Activated CD4-positive, alpha-beta T cell treated with anti-CD3 and anti-CD28 coated beads, Interleukin-2, amount 50 U/mL, for 4 hours (primary cell): ENCODE measurements around the gene BTF3L4.
"Not testable (repeated sequence)": the region's sequence is repeated elsewhere in the genome, so short reads cannot be mapped to it uniquely, and the experiment has no call there.

Experiments
- DNase-seq, 2 experiments: peaks; one replicate each; pipeline ENCODE4 v3.0.0-alpha.2; 2020

BTF3L4 gene

GRCh38 chr1:52055866-52056162 lies 281 bp upstream of the BTF3L4 start:
- no peak for DNase-seq

DNA sequence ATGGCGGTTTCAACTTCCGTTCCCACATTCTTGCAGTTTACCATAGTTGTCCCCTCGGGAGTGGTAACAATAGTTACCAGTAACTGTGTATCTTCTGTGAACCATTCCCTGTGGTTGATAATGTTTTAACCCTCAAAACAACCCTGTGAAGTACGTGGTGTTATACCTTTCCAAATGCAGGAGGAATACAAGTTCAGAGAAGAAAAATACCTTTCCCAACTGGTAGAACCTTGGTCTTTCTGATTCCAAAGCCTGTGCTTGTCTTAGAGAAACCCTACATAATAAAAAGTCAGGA lies 789 bp downstream of the BTF3L4 start:
- no peak for DNase-seq

DNA sequence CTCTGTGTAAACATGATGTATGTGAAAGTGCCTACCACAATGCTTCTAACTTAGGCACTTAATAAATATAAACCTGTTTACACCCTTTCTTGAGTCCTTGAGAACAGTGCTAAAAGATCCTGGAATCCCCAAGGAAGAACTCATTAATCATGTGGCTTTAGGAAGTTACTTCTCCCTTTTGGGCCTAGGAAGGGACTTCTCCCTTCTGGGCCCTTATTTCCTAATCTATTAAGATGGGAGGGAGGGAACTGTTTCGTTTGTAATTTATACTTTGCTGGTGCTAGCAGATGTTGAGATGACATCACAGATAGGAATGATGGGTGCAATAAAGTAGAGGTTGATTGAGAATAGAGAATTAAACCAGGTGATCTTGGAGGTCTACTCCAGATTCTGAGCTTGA lies 1.2 kb downstream of the BTF3L4 start:
- no peak for DNase-seq

- DNase-seq, result no peak
These were observed 1.9 kb downstream of the BTF3L4 start for GRCh38 chr1:52057876-52058415.

DNA sequence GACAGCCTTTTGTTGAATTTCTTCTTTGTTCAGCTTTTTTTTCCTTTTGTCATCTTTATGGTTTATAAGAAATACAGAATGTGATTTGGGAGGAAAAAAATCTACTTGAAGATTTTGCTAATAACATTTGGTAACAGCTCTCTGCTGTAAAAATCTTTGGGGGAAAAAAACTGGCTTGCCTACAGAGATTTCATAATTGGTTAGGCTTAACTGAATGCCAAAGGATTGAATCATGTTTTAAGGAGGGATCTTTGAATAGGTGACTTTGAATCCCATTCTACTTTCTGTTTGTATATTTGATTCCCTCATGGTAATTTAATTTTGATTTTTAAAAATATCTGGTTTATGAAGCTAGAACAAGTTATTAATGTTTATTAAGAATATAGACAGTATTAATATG lies 3.2 kb downstream of the BTF3L4 start:
- DNase-seq, result no peak

- no peak for DNase-seq
These were observed 3.8 kb downstream of the BTF3L4 start for GRCh38 chr1:52059888-52060287.

DNA sequence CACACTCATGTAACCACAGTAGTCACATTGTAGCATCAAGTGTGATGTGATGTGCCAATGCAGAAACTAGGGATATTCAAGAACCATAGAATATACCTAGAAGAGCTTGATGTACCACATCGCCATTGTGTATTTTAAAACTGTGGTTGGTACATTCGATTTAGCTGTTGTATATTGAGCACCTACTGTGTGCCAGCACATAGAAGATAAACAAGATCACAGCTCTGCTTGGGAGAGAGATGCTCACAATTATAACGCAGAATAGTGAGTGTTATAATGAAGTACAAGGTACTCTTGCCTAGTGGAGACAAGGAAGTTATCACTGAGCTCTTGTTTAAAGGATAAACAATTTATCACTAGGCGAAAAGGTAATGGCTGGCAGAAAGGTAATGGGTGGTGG lies 4.7 kb downstream of the BTF3L4 start:
- no peak for DNase-seq

DNA sequence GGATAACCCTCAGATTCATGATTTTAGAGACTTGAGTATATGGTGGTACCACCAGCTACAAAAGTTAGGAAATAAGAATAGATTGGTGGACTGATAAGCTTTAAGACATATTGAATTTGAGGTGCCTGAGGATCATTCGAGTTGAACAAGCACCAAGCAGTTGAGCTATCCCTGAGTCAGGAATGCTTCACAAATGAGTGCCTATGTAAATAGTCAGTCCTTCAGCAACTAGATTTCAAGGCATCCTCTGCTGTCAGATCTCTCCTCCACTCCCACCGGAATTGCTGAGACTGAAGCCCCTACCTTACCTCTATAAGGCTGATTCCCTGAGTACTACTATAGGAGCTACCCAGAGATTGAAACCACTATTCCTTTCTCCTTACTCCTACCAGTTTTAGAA lies 7.1 kb downstream of the BTF3L4 start:
- no peak for DNase-seq

DNA sequence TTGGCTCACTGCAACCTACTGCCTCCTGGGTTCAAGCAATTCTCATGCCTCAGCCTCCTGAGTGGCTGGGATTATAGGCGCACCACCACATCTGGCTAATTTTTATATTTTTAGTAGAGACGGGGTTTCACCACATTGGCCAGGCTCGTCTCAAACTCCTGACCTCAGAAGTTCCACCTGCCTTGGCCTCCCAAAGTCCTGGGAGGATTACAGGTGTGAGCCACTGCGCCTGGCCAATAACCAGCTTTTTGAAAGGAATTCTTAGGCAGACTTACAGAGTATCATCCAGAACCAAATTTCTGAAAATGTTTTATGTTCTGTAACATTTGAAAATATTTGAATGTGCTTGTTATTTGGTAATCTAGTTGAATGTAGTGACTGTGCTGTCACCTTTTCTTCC lies 14.6 kb downstream of the BTF3L4 start:
- DNase-seq, result no peak

- DNase-seq, result no peak
These were observed 16.2 kb downstream of the BTF3L4 start for GRCh38 chr1:52072291-52072690.

DNA sequence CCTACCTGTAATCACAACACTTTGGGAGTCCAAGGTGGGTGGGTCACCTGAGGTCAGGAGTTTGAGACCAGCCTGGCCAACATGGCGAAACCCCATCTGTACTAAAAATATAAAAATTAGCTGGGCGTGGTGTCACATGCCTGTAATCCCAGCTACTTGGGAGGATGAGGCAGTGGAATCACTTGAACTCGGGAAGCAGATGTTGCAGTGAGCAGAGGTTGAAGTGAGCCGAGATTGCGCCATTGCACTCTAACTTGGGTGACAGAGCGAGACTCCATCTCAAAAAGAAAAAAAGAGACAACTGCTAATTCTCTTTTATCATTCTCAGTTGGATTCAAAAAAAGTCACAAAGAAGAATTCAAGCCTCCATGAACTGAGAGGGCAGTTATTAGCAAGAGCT lies 21.2 kb downstream of the BTF3L4 start:
- not testable (repeated sequence) for DNase-seq

DNA sequence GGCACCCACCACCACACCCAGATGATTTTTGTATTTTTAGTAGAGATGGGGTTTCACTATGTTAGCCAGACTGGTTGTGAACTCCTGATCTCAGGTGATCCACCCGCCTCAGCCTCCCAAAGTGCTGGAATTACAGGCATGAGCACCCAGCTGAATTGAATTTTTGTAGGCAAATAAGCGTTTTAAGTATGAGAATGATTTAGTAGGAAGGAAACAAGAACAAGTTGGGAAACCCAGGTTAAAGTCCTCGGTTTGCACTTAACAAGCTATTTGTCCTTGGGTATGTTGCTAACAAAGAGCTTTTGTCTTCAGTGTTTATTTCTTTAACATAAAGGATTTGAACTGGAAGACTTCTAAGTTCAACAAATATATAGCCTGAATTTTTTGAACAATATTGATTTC lies 23.9 kb downstream of the BTF3L4 start:
- DNase-seq, result no peak

GRCh38 chr1:52087892-52088291 lies 31.8 kb downstream of the BTF3L4 start:
- DNase-seq, result not testable (repeated sequence)

DNA sequence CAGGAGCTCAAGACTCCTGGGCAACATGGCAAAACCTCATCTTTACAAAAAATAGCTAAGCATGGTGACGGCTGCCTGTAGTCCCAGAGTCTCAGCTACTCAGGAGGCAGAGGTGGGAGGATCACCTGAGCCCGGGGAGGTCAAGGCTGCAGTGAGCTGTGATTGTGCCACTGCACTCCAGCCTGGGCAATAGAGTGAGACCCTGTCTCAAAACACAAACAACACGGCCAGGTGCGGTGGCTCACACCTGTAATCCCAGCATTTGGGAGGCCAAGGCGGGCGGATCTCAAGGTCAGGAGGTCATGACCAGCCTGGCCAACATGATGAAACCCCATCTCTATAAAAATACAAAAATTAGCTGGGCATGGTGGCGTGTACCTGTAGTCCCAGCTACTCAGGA lies 38.2 kb downstream of the BTF3L4 start:
- not testable (repeated sequence) for DNase-seq

GRCh38 chr1:52096216-52096615 lies 40.1 kb downstream of the BTF3L4 start:
- no peak for DNase-seq

DNA sequence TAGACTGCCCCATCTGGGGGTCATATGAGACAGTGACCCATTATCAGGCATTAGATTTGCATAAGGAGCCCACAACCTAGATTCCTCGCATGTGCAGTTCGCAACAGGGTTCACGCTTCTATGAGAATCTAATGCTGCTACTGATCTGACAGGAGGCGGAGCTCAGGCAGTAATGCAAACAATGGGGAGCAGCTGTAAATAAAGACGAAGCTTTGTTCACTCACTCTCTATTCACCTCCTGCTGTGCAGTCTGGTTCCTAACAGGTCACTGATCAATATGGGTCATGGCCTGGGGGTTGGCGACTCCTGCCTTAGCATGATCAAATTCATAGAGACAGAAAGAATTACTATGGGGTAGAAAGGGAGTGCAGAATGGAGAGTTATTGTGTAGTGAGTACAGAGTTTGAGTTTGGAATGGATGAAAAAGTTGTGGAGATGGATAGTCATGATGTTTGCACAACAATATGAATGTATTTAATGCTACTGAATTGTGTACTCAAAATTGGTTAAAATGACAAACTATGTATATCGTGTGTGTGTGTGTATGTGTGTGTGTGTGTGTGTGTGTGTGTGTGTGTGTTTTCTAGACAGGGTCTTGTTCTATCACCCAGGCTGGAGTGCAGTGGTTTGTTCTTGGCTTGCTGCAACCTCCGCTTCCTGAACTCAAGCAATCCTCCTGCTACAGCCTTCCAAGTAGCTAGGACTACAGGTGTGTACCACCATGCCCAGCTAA lies 42.2 kb downstream of the BTF3L4 start:
- no peak for DNase-seq

GRCh38 chr1:52102336-52103013 lies 46.4 kb downstream of the BTF3L4 start:
- no peak for DNase-seq

GRCh38 chr1:52111492-52111891 lies 55.4 kb downstream of the BTF3L4 start:
- no peak for DNase-seq

DNA sequence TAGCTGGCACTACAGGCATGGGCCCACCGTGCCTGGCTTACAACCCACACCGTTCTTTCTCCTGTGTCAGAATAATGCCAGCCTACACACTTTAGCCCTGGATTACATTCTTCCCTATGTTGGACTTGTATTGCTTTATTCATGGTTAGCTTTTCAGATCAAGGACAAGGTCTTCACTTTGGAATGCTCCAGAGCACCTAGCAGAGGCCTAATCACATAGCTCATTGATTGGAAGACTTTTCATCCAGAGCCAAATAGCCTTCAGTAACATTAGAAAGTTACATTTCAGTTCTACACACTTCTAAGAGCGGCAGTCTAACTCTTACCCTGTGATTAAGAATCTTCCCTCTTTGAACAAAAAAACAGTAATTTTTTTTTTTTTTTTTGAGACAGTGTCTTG lies 56.4 kb downstream of the BTF3L4 start:
- DNase-seq, result no peak

- DNase-seq, result no peak
These were observed 63.4 kb downstream of the BTF3L4 start for GRCh38 chr1:52119301-52120079.

DNA sequence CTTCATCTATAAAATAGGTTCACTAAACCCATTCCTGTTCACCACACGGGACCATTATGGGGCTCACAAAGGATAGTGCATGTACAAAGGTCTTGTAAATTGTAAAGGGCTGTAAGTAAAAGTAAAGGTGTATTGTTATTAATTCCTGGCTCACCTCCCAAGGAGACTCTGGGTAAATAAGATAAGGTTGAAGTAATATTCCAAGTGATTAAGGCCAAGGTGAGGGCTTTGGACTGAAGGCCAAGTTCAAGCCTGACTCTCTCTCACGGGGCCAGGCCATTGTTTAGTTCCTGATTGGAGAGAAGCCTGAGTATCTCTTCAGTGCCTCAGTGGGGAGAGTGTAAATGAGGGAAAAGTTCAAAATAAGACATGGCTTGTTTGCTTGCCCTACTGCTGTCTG lies 66.3 kb downstream of the BTF3L4 start:
- DNase-seq, result no peak

- no peak for DNase-seq
These were observed 67.5 kb downstream of the BTF3L4 start for GRCh38 chr1:52123622-52124021.

DNA sequence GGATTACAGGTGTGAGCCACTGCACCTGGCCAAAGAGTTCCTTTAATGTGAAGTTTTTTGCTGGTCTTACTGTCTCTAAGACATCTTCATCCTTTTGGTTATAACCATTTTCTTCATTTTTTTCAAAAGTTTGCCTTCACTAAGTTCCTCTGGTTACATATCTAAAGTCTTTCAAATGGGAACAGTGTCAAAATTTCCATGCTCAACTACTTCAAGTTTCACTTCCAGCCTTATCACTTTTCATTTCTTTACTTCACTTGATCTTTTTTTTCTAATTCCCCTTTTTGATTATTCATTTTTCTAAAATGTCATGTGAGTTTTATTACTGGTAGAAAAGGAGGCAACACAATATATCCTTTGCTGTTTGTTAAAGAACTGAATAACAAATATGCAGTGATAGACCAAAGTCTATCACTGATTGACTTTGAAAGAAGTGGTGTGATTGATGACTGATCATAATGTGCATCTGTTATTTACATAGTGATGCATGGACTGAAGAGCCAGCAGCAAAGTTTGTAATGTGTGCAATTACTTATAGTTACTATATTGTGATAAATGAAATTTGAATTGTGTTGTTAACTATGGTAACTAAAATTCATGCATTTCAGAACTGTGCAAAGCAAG lies 69.8 kb downstream of the BTF3L4 start:
- DNase-seq, result no peak
